Tibial nerve (tissue), 4 donors: ENCODE results near the gene TMEM181. TPM values are rescaled to one million over a fixed set of nuclear protein-coding genes. Genes with fewer than 3 reads are reported as not detected.
"Not testable (repeated sequence)": the region's sequence is repeated elsewhere in the genome, so short reads cannot be mapped to it uniquely, and the experiment has no call there.

ENCODE experiments used
- DNase-seq, 2 donors: peaks; one replicate each; pipeline ENCODE4 v3.0.0-alpha.2; 2019; ENCODE audit warnings: low spot score in 2 of 2
- H3K27ac ChIP-seq, 4 donors: fragments of 200-600 bp; sonication (generic) in 3 of 4; one replicate each; pipeline ENCODE4 v1.5.1; 2017 to 2019; ENCODE audit warnings: mild to moderate bottlenecking in 1 of 4
- H3K27me3 ChIP-seq, 2 donors: fragments of 200-600 bp; sonication (generic) in 1 of 2; one replicate each; pipeline versions ENCODE4 v1.5.1 to v1.6.0; 2017 to 2019
- H3K36me3 ChIP-seq, 3 donors: fragments of 200-600 bp; sonication (generic); one replicate each; pipeline ENCODE4 v1.5.1; 2018 to 2019
- H3K4me1 ChIP-seq, 4 donors: fragments of 200-600 bp; sonication (generic) in 3 of 4; one replicate each; pipeline ENCODE4 v1.5.1; 2017 to 2019
- H3K4me3 ChIP-seq, 4 donors: fragments of 200-600 bp; sonication (generic) in 3 of 4; one replicate each; pipeline ENCODE4 v1.5.1; 2017 to 2019; ENCODE audit warnings: mild to moderate bottlenecking in 1 of 4, moderate library complexity in 1 of 4
- H3K9me3 ChIP-seq, 4 donors: fragments of 200-600 bp; sonication (generic) in 3 of 4; one replicate each; pipeline ENCODE4 v1.5.1; 2017 to 2019
- EP300 ChIP-seq, 2 donors: sonication (generic); formaldehyde crosslinking; IDR thresholded peaks; one replicate each; pipeline ENCODE4 v1.6.1; 2017; ENCODE audit warnings: antibody characterized with exemption in 2 of 2, mild to moderate bottlenecking in 1 of 2
- POLR2A ChIP-seq, 2 donors: fragments of 450-650 bp; IDR thresholded peaks; one replicate each; pipeline ENCODE4 v1.6.1; 2017; ENCODE audit warnings: antibody characterized with exemption in 2 of 2, mild to moderate bottlenecking in 2 of 2, moderate library complexity in 2 of 2
- WGBS, 2 donors: methylation state at CpG; one replicate each; pipeline ENCODE4 v1.1.5; 2018; 5-methylcytosine and 5-hydroxymethylcytosine counted together
- total RNA-seq, 4 donors: library from RNA; depleted of rRNA; stranded (reverse); fragments of >200 nt; gene quantifications; one replicate each; pipeline ENCODE4 v1.1.0, GENCODE V29; 2016
- TF ChIP-seq, protein P1 (sequence below), 5 experiments: fragments of 200-600 bp in 3 of 5; fragments of 450-650 bp in 2 of 5; sonication (generic) in 3 of 5; IDR thresholded peaks; one replicate each; pipeline ENCODE4 v1.5.1; 2016 to 2019; ENCODE audit warnings: antibody characterized with exemption in 5 of 5, mild to moderate bottlenecking in 3 of 5, moderate library complexity in 2 of 5

The TMEM181 gene
- total RNA-seq, 4 donors from 2014 or later = 14.1 to 19.0 (median 17.8) TPM

DNA sequence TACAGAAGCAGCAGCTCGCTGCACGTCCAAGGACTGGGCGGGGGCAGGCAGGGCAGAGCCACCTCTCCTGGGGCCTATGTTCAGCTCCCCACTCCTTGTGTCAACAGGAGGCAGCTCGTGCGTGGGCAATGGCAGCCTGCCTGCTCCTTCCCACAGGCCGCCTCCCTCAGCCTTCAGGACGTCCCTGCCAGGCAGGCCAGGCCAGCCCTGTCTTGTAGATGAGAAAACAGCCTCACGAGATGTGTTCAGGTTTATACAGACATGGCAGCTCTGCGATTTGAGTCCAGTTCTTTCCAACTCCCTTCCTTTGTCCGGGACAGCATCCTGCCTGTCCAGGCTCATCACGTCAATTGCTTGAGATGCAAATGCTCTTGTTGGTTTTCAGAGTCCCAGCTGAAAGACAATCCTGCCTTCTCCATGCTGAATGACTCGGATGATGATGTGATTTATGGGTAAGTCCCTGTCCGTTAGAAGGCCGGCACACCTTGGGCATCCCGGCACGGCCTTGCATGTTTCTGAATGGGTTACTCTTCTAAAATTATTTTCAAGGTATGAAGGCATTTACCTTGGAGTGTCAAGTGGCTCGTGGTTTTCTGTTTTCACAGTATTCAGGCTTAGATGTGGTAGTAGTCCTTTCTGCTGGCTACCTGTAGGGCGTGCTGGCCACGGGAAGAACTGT is 71.2 kb downstream of the TMEM181 start:
- TF ChIP-seq POLR2A (IDR thresholded peaks at IDR 0.05) = no peak
- TF ChIP-seq, protein P1, sequence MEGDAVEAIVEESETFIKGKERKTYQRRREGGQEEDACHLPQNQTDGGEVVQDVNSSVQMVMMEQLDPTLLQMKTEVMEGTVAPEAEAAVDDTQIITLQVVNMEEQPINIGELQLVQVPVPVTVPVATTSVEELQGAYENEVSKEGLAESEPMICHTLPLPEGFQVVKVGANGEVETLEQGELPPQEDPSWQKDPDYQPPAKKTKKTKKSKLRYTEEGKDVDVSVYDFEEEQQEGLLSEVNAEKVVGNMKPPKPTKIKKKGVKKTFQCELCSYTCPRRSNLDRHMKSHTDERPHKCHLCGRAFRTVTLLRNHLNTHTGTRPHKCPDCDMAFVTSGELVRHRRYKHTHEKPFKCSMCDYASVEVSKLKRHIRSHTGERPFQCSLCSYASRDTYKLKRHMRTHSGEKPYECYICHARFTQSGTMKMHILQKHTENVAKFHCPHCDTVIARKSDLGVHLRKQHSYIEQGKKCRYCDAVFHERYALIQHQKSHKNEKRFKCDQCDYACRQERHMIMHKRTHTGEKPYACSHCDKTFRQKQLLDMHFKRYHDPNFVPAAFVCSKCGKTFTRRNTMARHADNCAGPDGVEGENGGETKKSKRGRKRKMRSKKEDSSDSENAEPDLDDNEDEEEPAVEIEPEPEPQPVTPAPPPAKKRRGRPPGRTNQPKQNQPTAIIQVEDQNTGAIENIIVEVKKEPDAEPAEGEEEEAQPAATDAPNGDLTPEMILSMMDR (IDR thresholded peaks at IDR 0.05) = no peak
- peak in 1 of 2 donors; percentile 24 for TF ChIP-seq EP300 (IDR thresholded peaks at IDR 0.05)
- no peaks in the 10 kb centered on the region for H3K9me3 ChIP-seq
- H3K4me1 ChIP-seq = peaks cover 0 to 18% (median 0%) of the 10 kb centered on the region in 4 donors
- DNase-seq = peak in 1 of 2 donors; percentile 47
- no peaks in the 10 kb centered on the region for H3K27me3 ChIP-seq
- no peak overlapping the region for H3K4me3 ChIP-seq
- 65 to 72% methylated on average over 16 to 19 of the region's 19 CpGs for WGBS, 2 donors
- H3K36me3 ChIP-seq = peaks cover 0 to 83% (median 15%) of the 10 kb centered on the region in 3 donors
- peak overlapping the region in 3 of 4 donors; percentile 38 to 71 (median 70) for H3K27ac ChIP-seq

DNA sequence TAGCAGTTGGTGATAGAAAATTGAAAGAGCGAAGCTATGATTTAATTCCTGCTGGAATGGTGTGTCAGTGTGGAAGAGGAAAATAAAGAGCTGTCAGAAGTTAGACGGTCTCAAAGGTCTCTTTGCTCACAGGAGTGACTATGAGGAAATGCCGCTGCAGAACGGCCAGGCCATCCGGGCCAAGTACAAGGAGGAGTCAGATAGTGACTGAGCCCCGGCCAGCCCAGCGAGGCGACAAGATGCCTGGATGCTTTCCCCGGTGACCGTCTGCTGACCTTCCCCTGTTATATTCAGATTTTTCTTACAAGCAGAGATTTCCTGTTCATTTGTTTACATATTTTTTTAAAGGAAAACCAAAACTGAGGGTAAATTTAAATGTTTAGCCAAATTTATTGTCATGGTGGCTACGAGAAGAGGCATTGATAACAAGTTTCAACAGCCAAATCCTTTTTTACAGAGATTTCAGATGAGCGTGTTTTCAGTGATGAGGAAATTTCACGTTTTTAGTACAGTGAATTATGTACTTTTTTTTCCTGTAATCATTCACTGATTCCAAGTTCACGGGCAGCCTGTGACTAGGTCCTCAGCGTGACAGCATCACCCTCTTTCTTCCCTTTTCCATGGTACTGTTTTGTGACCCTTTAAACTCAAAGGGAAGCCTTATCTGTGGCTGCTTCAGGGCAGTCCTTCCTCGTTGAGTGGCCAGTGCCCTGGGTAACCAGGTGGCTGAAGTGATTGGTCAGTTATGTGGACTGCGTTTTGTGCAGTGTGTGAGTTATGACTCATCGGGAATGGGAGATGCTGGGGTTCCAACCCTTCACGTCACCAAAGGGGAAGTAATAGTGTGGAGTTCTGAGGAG is 72.0 kb downstream of the TMEM181 start:
- DNase-seq = peak in 1 of 2 donors; percentile 53
- H3K4me3 ChIP-seq = peak overlapping the region in 1 of 4 donors; percentile 9
- H3K36me3 ChIP-seq = peaks cover 0 to 84% (median 20%) of the 10 kb centered on the region in 3 donors
- H3K4me1 ChIP-seq = peaks cover 0 to 18% (median 0%) of the 10 kb centered on the region in 4 donors
- H3K27me3 ChIP-seq = no peaks in the 10 kb centered on the region
- 42 to 47% methylated on average over 19 of the region's 19 CpGs for WGBS, 2 donors
- TF ChIP-seq POLR2A (IDR thresholded peaks at IDR 0.05) (no peak), EP300 (IDR thresholded peaks at IDR 0.05) (no peak)
- TF ChIP-seq, protein P1 (IDR thresholded peaks at IDR 0.05) = no peak
- no peaks in the 10 kb centered on the region for H3K9me3 ChIP-seq
- H3K27ac ChIP-seq = peak overlapping the region in 3 of 4 donors; percentile 38 to 71 (median 70)

GRCh38 chr6:158632538-158633119 is 72.7 kb downstream of the TMEM181 start:
- not testable (repeated sequence) for H3K4me3 ChIP-seq, H3K9me3 ChIP-seq, DNase-seq, H3K27me3 ChIP-seq
- peak overlapping the region in 3 of 4 donors; percentile 38 to 70 (median 57) for H3K27ac ChIP-seq
- H3K4me1 ChIP-seq = peaks cover 0 to 18% (median 0%) of the 10 kb centered on the region in 4 donors
- 92 to 93% methylated on average over 3 of the region's 3 CpGs for WGBS, 2 donors
- peaks cover 0 to 81% (median 24%) of the 10 kb centered on the region in 3 donors for H3K36me3 ChIP-seq

DNA sequence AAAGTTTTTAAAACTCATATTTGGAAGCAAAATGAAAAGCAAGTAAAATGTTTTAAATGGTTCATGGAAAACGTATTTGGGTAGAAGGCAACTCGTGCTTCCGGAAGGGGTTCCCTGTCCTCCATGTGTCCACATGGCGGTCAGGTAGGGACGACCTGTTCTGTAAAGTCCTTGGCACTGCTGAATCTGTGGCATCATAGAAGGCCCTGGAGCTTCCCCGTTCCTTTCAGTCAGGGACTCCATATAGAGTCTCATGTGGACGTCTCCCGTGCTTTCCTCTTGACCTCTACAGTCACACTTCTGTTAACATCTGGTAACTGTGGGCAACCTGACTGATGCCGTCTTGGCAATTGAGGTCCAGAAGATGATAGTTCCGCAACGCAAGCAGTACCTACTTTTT is 73.2 kb downstream of the TMEM181 start:
- no peaks in the 10 kb centered on the region for H3K27me3 ChIP-seq
- WGBS, 2 donors = 93% methylated on average over 11 of the region's 11 CpGs
- peaks cover 0 to 18% (median 0%) of the 10 kb centered on the region in 4 donors for H3K4me1 ChIP-seq
- H3K36me3 ChIP-seq = peaks cover 0 to 76% (median 27%) of the 10 kb centered on the region in 3 donors
- TF ChIP-seq, protein P1 (IDR thresholded peaks at IDR 0.05) = no peak
- TF ChIP-seq EP300 (IDR thresholded peaks at IDR 0.05) (no peak), POLR2A (IDR thresholded peaks at IDR 0.05) (no peak)
- H3K9me3 ChIP-seq = no peaks in the 10 kb centered on the region
- no peak overlapping the region for H3K4me3 ChIP-seq
- H3K27ac ChIP-seq = no peak overlapping the region
- DNase-seq = no peak

- H3K9me3 ChIP-seq = no peaks in the 10 kb centered on the region
- H3K27me3 ChIP-seq = no peaks in the 10 kb centered on the region
- TF ChIP-seq, protein P1 (IDR thresholded peaks at IDR 0.05) = no peak
- TF ChIP-seq EP300 (IDR thresholded peaks at IDR 0.05) (no peak), POLR2A (IDR thresholded peaks at IDR 0.05) (no peak)
- DNase-seq = no peak
- 84% methylated on average over 6 of the region's 6 CpGs for WGBS, 2 donors
- peaks cover 0 to 18% (median 0%) of the 10 kb centered on the region in 4 donors for H3K4me1 ChIP-seq
- H3K36me3 ChIP-seq = peaks cover 0 to 70% (median 34%) of the 10 kb centered on the region in 3 donors
- H3K27ac ChIP-seq = no peak overlapping the region
- no peak overlapping the region for H3K4me3 ChIP-seq
Measured at GRCh38 chr6:158634695-158635426, 75.0 kb downstream of the TMEM181 start.
